Stimulated activated CD4-positive, alpha-beta T cell treated with anti-CD3 and anti-CD28 coated beads, TNF-alpha, amount 100 ng/mL, for 1 hour (primary cell): ENCODE results near the gene C16orf96.

Experiments used
- DNase-seq, 3 donors: peaks; one replicate each; pipeline ENCODE4 v3.0.0-alpha.2; 2020; ENCODE audit warnings: low read depth in 3 of 3, low spot score in 1 of 3

The C16orf96 gene

DNA sequence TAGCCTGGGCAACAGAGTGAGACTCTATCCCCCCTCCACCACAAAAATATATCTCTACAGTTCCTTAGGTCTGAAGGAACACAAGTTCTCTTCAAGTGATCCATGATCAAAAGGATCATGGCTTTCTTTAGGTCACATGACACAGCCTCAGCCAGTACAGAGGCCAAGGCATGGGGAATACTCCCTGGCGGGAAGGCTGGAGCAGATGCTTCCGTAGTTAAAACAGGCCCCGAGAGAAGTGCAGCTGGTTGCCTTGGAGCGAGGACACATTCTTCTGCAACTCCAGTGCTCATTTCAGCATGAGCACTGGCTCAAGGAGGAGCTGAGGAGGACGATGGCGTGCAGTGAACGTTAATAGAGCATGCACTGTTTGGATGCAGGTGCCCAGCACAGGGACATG is 31.1 kb upstream of the C16orf96 start:
- DNase-seq = no peak

DNA sequence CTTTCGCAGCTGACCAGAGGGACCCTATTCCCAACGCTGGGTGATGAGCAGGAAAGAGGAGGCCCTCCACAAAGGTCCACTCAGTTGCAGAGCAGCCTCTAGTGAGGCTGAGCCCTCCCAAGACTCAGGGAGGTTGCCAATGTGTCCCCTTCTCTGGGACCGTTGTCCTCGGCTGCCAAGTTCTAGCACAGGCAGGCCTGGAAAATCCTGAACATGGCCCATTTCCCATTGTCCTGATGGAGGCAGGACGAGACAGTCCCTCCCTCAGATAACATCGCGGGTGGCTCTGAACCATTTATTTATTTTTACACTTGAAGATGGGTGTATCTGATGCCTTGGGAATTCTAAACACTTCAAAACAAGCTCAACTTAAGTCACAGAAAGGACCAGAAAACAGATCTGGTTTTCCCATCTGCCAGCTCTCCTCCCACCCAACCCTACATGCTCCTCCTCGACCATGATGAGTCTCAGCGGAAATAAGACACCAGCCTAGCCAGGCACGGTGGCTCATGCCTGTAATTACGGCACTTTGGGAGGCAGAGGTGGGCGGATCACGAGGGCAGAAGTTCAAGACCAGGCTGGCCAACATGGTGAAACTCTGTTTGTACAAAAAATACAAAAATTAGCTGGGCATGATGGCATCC is 30.4 kb upstream of the C16orf96 start:
- DNase-seq = no peak

DNA sequence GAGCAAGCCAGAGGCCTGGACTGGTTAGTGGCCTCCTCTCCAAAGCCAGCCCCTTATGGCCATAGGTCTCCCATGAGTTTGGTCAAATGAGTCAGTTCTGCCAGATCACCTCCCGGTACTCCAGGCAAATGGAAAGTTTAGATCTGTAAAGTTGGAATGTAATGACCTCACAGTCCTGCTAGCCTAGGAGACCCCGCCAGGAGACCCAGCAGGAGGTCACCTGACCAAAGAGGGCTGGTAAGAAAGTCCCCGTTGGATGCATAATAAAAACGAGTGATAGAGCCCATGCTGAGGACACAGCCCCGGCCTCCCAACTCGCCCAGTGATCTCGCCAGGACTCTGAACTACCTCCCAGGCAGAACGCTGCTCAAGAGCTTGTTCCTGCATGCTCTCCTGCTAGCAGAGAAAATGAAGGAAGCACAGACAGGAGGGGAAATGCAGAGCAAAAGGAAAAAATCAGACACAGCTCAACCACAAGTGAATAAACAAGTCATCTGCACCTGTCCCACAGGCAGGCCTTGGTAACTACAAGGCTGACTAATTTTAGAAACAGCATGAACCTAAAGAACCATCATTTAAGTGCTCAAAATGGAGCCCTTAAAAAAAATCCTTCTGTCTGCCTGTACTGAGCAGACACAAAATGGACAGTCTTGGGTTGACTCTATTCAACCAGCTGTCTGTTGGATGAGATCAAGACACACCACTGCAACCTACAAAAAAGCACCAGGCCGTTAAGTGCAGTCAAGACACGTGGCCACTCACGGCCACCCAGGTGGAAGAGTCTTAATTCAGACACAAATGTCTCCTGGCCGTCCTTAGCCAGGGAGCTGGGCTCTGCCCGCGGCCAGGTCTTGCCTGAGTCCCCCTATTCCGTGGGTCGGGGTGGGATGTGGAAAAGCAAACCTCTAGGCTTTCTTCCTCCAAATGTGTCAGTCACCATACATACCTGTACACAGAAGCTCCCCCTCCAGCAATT is 26.8 kb upstream of the C16orf96 start:
- DNase-seq = no peak

DNA sequence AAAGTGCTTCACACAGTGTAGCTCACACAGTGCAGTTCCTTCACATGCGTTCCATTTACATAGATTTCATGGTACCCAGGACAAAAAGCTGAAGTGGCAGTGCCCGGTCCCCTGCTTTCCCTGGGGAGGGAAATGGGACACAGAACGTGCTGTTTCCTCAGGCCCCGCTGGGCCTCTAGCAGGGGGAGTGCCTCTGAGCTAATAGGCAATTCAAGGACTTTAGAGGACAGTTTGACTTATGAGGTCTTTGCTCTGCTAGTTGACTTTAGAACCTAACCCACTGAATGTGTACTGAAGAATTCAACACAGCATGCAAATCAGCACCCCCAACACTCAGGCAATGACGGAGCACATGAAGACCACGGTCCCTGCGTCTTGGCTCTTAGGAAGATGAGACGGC is 24.3 kb upstream of the C16orf96 start:
- DNase-seq = no peak

DNA sequence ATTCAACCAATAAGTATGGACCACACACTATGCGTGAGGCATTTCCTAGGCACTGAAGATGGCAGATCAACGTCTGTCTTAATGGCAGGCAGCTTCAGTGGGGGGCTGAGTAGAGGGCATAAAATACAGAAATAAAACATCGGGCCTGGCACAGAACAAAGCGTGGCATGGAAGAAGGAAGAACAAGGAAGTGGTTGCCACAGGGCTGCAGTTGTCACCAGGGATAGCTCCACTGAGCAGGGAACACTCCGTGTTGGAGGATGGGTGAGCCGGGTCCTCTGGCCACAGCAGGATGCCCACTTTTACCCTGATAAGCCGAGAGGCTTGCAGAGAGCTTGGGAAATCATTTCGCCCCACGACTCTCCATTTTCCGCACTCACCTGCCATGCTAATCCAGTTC is 23.9 kb upstream of the C16orf96 start:
- no peak for DNase-seq

DNA sequence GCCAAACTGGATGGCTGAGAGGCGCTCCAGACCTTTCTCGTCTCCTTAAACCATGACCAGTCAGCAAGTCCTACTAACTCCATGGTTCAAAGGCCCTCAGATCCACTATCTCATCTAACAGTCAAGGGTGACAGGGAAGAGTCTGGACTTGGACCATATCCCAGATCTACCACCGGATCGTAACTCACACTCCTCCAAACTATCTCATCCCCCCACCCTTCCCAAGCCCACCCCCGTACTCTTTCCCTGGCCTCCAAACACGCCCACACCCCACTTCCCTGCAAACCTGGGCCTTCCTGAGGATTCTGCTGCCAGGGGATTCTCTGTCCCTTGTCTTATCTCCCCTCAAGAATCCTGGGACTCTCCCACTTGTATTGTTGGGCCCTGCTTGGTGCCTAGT is 22.6 kb upstream of the C16orf96 start:
- no peak for DNase-seq

DNA sequence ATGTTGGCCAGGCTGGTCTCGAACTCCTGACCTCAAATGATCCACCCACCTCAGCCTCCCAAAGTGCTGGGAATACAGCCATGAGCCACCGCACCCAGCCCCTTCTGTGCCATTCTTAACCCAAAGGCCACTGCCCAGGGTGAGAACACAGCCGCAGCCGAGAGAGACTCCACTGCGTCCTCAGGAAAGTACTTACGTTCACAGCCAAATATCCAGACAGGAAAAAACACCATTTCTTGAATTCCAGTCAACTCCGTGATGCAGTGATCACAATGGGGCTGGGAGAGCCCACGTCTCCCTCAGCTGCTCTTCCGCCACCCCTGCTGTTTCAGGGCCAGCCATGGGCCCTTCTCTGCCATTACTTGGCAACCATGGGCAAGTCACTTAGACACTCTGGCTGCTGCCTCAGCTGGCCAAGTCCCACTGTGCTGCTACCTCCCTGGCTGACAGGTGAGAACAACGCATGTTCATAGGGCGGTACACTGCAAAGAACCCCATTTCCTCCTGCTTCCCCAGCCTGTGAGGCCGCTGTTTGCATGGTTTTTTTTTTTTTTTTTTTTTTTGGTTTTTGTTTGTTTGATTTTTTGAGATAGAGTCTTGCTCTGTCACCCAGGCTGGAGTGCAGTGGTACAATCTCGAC is 21.9 kb upstream of the C16orf96 start:
- DNase-seq = no peak

DNA sequence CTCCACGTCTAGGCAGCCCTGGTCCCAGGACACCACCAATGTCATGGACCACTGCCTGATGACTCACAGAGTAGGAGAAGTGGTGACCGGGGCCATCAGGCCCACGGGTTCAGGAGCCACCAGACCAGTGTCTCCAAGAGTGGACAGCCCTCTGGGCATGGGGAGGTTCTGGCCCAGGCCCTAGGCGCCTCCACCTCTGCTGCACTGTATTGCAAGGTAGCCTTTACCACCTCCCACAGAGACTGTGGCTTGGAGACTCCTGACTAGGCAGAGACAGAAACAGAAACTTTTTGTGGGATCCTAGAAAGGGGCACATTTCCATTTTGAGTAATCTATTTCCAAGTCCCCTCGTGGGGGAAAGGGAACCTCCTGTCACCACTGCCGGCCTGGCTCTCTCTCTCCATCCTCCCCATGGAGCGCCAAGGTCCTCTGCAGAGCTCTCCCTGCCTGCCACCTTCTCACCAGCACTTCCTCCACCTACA is 20.5 kb upstream of the C16orf96 start:
- DNase-seq = no peak

DNA sequence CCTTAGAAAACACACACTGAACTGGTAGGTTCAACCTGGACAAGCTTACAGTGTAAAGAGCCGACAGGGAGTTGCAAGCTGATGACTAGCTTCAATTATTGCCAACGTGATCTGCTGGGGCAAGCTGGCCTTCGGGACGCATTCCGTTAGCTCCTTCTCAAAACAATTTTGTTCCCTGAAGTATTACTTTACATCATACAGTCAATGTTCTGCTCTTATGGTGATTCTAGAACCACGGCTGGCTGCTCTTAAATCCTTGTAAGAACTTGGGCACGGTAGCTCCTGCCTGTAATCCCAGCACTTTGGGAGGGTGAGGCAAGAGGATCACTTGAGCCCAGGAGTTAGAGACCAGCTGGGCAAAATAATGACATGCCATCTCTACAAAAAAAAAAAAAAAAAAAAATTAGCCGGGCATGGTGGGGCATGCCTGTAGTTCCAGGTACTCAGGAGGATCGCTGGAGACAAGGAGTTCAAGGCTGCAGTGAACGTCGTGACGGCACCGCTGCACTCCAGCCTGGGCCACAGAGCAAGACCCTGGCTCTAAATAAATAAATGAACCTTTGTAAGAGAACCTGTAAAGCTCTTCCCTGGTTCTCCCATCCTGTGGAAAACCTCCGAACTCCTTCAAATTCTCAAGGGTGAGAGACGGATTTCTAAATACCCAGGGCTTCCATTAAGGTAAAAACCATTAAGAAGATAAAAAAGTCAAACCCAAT is 19.6 kb upstream of the C16orf96 start:
- DNase-seq = no peak

DNA sequence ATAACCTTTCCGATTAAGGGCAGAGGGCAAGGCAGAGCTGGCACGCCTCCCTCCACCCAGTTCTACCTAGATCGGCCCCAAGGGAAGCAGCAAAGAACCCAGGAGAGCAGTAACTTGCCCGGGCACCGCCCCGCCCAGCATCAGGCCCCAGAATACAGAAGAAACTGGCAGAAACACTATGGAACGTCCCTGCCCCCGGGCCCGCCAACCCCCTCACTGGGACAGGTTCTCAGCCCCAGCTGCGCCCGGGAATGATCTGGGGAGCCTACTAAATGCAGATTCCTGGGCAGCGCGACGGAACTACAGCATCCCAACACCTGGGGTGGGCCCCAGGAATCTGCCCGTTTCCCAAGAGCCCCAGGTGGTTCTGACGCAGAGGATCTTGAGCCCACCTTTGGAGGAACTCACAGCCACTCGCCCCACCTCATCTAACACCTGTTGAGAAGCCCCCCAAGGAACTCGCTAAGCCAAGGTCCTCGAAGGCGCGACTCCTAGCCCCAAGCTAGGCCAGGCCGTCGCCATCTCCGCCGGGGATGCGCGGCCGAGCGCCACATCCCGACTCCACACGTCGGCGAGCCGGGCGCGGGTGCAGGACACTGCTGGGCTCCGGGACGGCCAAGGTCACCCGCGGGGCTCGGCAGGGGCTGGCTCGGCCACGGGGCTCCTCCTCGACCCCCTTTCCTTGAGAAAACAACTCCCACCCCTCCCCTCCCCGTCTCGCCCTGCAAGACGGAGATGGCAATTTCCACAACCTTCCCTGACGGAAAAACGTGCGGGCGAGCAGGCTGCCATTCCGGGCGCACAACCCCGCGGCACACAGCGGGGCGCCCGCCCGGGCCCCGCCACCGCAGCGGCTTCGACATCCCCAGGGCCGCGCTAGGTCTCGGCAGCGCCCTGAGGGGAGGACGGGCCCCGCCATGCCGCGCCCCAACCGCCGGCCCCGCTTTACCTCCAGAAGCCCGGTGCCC is 18.5 kb upstream of the C16orf96 start:
- peak in 1 of 3 donors; percentile 9 for DNase-seq

DNA sequence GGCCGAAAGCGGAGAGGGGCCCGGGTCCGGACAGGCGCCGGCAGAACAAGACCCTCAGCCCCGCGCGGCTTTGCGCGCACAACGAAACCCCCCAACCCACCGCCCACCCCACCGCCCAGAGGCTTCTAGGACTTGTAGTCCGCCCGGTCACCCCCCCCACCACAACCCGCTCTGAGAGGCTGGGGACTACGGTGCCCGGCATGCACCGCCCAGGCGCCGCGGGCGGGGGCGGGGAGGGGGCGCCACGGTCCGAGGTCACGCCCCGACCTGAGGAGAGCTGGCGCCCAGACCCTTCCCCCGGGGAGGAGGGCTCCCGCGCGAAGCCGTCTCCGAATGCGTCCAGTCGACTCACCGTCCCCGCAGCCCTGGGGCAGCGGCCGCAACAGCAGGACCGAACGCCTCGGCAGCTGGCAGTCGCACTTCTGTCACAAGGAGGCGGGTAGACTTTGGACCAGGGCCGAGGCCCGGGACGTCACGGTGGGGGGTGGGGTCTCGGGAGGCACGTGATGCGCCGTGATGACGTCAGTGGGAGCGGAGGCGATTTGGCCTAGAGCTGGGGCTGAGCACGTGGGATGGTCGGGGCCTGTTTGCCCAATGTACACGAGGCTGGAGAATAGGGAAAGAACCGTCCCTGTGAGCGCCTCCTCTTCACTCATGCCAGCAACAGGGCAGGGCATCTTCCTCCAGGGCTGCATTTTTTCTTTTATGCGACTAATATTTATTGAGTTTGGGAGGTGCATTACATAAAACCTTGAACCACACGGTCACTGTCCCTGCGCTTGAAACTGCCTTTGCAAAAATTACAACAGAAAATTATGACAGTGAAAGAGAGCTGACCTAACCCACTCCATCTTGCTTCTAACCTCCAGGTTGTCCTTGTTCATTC is 17.5 kb upstream of the C16orf96 start, which contains the start of gene CDIP1:
Gene CDIP1 (minus strand): TSS at position 424 of the 886 bp plus-strand sequence. CDS start 24,643 bp downstream, outside the sequence.
- peak; percentile 83 to 95 (median 87) for DNase-seq

DNA sequence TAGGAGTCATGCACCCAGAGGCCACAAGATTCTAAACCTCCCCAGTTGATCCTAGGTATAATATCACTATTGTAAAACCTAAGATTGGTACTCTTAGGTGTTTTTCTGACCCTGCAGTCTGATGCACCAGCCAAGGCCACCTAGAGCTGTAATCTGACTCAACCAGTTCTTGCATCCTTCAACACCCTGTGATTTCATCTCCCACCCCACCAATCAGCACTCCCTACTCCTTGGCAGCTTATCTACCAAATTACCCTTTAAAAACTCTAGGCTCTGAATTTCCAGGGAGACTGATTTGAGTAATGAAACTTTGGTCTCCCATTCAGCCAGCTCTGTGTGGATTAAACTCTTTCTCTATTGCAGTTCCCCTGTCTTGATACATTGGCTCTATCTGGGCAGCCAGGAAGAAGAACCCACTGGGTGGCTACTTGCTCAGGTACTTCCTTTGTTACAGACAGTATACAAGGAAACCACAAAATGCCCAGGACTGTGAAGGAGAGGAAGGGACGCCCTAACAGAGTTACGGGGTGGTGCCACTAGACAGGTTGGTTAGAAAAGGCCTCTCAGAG is 16.3 kb upstream of the C16orf96 start:
- no peak for DNase-seq

DNA sequence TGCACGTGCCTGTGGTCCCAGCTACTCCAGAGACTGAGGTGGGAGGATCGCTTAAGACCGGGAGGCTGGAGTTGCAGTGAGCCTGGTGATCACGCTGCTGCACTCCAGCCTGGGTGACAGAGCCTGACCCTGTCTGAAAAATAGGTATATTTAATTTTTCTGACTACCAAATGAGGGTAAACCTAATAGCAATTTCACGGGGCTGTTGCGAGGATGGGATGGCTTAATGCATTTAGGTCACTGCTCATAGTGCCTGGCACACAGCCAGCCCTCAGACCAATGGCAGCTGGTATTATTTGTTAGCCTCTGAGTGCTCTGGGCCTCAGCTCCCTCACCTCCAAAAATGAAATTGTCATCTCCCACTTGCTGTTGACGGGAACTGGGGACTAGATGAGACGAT is 11.7 kb upstream of the C16orf96 start:
- DNase-seq = no peak

DNA sequence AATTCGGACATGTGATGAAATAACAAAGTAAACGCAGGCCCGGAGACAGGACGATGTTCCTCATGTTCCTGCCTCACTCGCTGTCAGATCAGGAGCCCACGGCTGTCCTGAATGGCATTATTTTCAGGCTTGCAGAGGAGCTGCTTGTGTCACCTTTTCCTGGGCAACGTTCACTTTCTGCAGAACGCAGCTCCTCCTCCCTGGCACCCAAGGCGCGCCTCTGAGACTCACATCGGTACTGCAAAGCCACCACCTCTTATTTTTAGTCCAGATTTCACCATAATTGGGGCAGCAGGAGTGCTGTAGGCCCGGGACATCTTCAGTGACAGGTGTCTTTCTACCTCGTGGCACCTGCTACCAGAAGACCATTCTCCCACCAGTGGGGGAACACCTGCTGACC is 8.0 kb upstream of the C16orf96 start:
- DNase-seq = no peak

DNA sequence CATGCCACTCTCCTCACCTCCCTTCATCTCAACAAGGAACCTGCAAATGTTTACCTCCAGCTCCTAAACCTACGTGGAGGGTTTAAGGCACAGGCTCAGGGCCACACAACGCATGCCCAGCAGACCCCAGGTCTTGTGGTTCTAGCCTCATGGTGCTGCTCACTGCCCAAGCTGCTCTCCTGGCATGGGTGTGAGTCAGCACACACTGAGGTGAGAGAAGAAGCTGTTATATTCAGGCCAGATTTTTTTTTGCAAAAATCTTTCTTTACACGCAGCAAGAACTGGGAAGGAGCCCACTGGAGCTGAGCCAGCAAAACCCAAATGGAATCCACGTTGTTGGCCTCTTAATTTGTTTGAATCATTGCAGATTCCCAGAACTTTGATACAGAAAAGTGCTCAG is 5.5 kb upstream of the C16orf96 start:
- DNase-seq = no peak

DNA sequence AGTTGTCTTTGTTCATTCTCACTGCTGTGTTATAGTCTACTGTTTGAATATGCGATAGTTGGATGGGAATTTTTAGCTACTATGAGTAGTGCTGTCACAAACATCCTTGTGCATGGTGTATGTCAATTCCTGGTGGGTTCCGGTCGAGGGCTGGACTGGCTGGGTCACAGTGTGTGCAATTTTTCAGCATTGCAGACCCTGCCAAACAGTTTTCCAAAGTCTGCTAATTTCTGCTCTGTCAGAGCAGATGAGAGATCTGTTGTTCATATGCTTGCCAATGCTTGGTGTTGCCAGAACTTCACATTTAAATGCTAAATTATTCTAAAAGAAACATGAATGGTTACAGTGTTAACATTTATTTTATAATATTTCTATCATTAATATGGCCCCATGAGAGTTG is 3.6 kb upstream of the C16orf96 start:
- no peak for DNase-seq

DNA sequence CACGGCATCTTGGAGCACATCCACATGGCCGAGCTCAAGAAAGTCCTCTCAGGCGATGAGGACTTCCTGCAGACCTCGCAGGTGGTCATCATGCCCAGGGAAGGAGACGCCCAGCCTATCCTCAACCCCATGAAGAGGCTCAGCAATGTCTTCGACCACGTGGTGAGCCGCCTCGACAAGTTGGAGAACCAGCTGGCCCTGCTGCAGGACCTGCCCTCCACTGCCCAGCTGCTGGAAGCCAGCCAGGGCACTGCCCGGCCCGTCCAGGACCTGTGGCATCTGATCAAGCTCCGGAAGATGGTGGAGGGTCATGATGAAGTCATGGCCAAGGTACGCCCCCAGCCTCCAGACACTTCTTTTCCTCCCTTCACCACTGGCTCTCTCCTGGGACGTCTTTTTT is 440 bp downstream of the C16orf96 start:
- DNase-seq = no peak

DNA sequence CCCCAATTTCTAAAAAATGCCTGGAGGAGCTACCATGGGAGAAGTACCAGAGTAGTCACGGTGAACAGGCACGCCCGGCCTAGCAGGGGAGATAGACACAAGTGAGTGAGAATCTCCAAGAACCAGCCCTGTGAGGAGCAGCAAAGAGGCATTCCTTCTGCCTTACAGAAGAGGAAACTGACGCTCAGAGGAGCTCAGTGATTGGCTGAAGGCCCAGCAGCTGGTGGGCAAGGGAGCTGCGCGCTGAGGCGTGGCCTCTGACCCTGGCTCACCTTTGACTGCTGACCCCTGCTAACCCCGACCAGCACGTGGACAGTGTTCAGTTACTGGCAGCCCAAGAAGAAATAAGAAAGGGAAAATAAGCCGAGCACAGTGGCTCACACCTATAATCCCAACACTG is 1.8 kb downstream of the C16orf96 start:
- no peak for DNase-seq

DNA sequence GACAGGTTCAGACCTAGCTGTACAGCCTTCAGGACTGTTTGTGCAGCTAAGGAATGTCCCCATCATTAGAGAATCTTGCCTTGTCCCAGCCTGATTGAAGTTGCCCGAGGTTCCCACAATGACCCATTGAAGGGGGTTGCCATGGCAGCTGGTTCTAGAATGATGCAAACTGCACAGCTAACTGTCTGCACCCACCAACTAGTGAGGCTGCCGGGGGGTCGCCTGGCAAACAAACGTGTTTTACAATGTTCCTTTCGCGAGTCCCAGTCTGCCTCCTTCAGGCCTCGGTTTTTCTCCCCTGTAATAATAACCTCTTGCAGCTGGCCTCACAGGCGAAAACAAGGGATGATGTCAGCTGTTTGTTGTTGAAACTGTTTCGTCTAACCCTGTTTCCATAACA is 5.5 kb downstream of the C16orf96 start:
- DNase-seq = no peak
